H9 (cell line): ENCODE measurements around the gene CDC25C. TPM values are rescaled to one million over a fixed set of nuclear protein-coding genes. Genes with fewer than 3 reads are reported as not detected.

Experiments
- DNase-seq: peaks from one replicate; pipeline ENCODE4 v3.0.0-alpha.2; 2017
- H2AFZ ChIP-seq: one replicate; pipeline ENCODE4 v1.6.1; 2013; ENCODE audit warnings: mild to moderate bottlenecking, low read length, control low read depth, moderate library complexity
- H2AK5ac ChIP-seq: 2 replicates; pipeline ENCODE4 v1.6.1; 2013; ENCODE audit warnings: low read length, control low read depth, mixed read lengths; ENCODE audit not compliant: insufficient read length
- H2BK120ac ChIP-seq: one replicate; pipeline ENCODE4 v1.6.1; 2013; ENCODE audit warnings: low read depth, mild to moderate bottlenecking, low read length, control low read depth, inconsistent platforms; ENCODE audit not compliant: poor library complexity, severe bottlenecking
- H2BK12ac ChIP-seq: 2 replicates; pipeline ENCODE4 v1.6.1; 2013; ENCODE audit warnings: low read length, control low read depth, mixed read lengths, low read depth; ENCODE audit not compliant: insufficient read length
- H2BK15ac ChIP-seq: 2 replicates; pipeline ENCODE4 v1.6.1; 2013; ENCODE audit warnings: low read depth, low read length, control low read depth
- H2BK20ac ChIP-seq: one replicate; pipeline ENCODE4 v1.6.1; 2013; ENCODE audit warnings: low read depth, mild to moderate bottlenecking, low read length, control low read depth, inconsistent platforms; ENCODE audit not compliant: poor library complexity, severe bottlenecking
- H2BK5ac ChIP-seq: 2 replicates; pipeline ENCODE4 v1.6.1; 2013; ENCODE audit warnings: low read length, control low read depth, mixed read lengths; ENCODE audit not compliant: insufficient read length
- H3K14ac ChIP-seq: 2 replicates; pipeline ENCODE4 v1.6.1; 2013; ENCODE audit warnings: low read length, control low read depth; ENCODE audit not compliant: insufficient read depth
- H3K18ac ChIP-seq: 2 replicates; pipeline ENCODE4 v1.6.1; 2013; ENCODE audit warnings: low read depth, mild to moderate bottlenecking, mixed read lengths, low read length, control low read depth; ENCODE audit not compliant: insufficient read length
- H3K23ac ChIP-seq: 2 replicates; pipeline ENCODE4 v1.6.1; 2013; ENCODE audit warnings: low read length, control low read depth, mixed read lengths, low read depth; ENCODE audit not compliant: insufficient read length
- H3K23me2 ChIP-seq: 2 replicates; pipeline ENCODE4 v1.6.1; 2013; ENCODE audit warnings: low read depth, mild to moderate bottlenecking, mixed read lengths, low read length, control low read depth; ENCODE audit not compliant: insufficient read length, poor library complexity, severe bottlenecking
- H3K27ac ChIP-seq: 2 replicates; pipeline ENCODE4 v1.5.1; 2013; ENCODE audit warnings: low read length, control low read depth, mixed read lengths, low read depth; ENCODE audit not compliant: insufficient read length
- H3K27me3 ChIP-seq: 2 replicates; pipeline ENCODE4 v1.6.1; 2013; ENCODE audit warnings: low read length, control low read depth, inconsistent platforms; ENCODE audit not compliant: insufficient read depth
- H3K4ac ChIP-seq: 2 replicates; pipeline ENCODE4 v1.6.1; 2013; ENCODE audit warnings: low read depth, mild to moderate bottlenecking, control low read depth, inconsistent platforms, low read length, moderate library complexity
- H3K4me1 ChIP-seq: 2 replicates; pipeline ENCODE4 v1.6.1; 2013; ENCODE audit warnings: low read length, control low read depth, inconsistent platforms; ENCODE audit not compliant: insufficient read depth
- H3K4me2 ChIP-seq: 2 replicates; pipeline ENCODE4 v1.6.1; 2013; ENCODE audit warnings: low read length, control low read depth, mixed read lengths; ENCODE audit not compliant: insufficient read length, insufficient read depth
- H3K56ac ChIP-seq: 2 replicates; pipeline ENCODE4 v1.6.1; 2013; ENCODE audit warnings: low read depth, mild to moderate bottlenecking, mixed read lengths, low read length, control low read depth; ENCODE audit not compliant: insufficient read length
- H3K79me1 ChIP-seq: 2 replicates; pipeline ENCODE4 v1.6.1; 2013; ENCODE audit warnings: low read depth, mild to moderate bottlenecking, moderate library complexity, low read length, control low read depth, inconsistent platforms; ENCODE audit not compliant: insufficient read depth, poor library complexity, severe bottlenecking
- H3K79me2 ChIP-seq: 2 replicates; pipeline ENCODE4 v1.6.1; 2013; ENCODE audit warnings: low read length, control low read depth, inconsistent platforms; ENCODE audit not compliant: insufficient read depth
- H3K9ac ChIP-seq: 2 replicates; pipeline ENCODE4 v1.6.1; 2013; ENCODE audit warnings: low read length, control low read depth, mixed read lengths; ENCODE audit not compliant: insufficient read length; ENCODE audit errors: extremely low read depth
- H3K9me3 ChIP-seq: one replicate; pipeline ENCODE4 v1.6.1; 2013; ENCODE audit warnings: low read depth, low read length, inconsistent platforms; ENCODE audit not compliant: control insufficient read depth
- H3T11ph ChIP-seq: one replicate; pipeline ENCODE4 v1.6.1; 2013; ENCODE audit warnings: mild to moderate bottlenecking, low read length, control low read depth, inconsistent platforms
- H4K20me1 ChIP-seq: one replicate; pipeline ENCODE4 v1.6.1; 2013; ENCODE audit not compliant: control insufficient read depth, insufficient read length, insufficient read depth
- H4K5ac ChIP-seq: 2 replicates; pipeline ENCODE4 v1.6.1; 2013; ENCODE audit warnings: low read depth, mild to moderate bottlenecking, mixed read lengths, low read length, control low read depth; ENCODE audit not compliant: insufficient read length
- H4K8ac ChIP-seq: replicated peaks from 2 replicates; pipeline ENCODE4 v1.6.1; 2013; ENCODE audit warnings: low read length, control low read depth, mixed read lengths, low read depth; ENCODE audit not compliant: insufficient read length
- H4K91ac ChIP-seq: 2 replicates; pipeline ENCODE4 v1.6.1; 2013; ENCODE audit warnings: low read depth, mild to moderate bottlenecking, moderate library complexity, mixed read lengths, low read length, control low read depth; ENCODE audit not compliant: insufficient read length
- H3K27ac Mint-ChIP-seq, 3 experiments: 2 replicates in 2 of 3; 3 replicates in 1 of 3; pipeline ENCODE4 v1.8.0; 2020 to 2021; ENCODE audit warnings: mixed read lengths in 3 of 3, mild to moderate bottlenecking in 1 of 3, moderate library complexity in 1 of 3
- H3K27me3 Mint-ChIP-seq: 2 replicates; pipeline ENCODE4 v1.8.0; 2021; ENCODE audit warnings: low read depth, mild to moderate bottlenecking, moderate library complexity, mixed read lengths
- H3K36me3 Mint-ChIP-seq, 3 experiments: 2 replicates in 2 of 3; 3 replicates in 1 of 3; pipeline ENCODE4 v1.8.0; 2020 to 2021; ENCODE audit warnings: low read depth in 3 of 3, mixed read lengths in 3 of 3; ENCODE audit not compliant: insufficient read depth in 1 of 3
- H3K4me1 Mint-ChIP-seq, 2 experiments: 2 replicates each; pipeline ENCODE4 v1.8.0; 2020; ENCODE audit warnings: mixed read lengths in 2 of 2
- H3K4me3 Mint-ChIP-seq, 2 experiments: 2 replicates in 1 of 2; 3 replicates in 1 of 2; pipeline ENCODE4 v1.8.0; 2020 to 2021; ENCODE audit warnings: mild to moderate bottlenecking in 2 of 2, mixed read lengths in 2 of 2, moderate library complexity in 1 of 2
- H3K9me3 Mint-ChIP-seq, 2 experiments: 2 replicates in 1 of 2; 3 replicates in 1 of 2; pipeline ENCODE4 v1.8.0; 2020; ENCODE audit warnings: mild to moderate bottlenecking in 2 of 2, mixed read lengths in 2 of 2, moderate library complexity in 1 of 2
- WGBS: extraction: QIAGEN DNeasy Blood & Tissue Kit; methylation state at CpG from one replicate; pipeline ENCODE4 v1.1.7; 2013; ENCODE audit warnings: missing lambda C conversion rate, low lambda C conversion rate, mixed read lengths; ENCODE audit not compliant: insufficient read length; ENCODE audit errors: extremely low coverage; 5-methylcytosine and 5-hydroxymethylcytosine counted together
- total RNA-seq: library from RNA; stranded (reverse); gene quantifications from 2 replicates; pipeline ENCODE4 v1.2.1, GENCODE V29; 2021
- TF ChIP-seq, protein P1 (sequence below): fragments of 200-600 bp; sonication (generic); conservative IDR thresholded peaks from 3 replicates; pipeline ENCODE4 v1.8.0; 2021; ENCODE audit warnings: antibody characterized with exemption, mild to moderate bottlenecking

Gene CDC25C
- total RNA-seq, 1 experiment from 2014 or later = 22.8 TPM

DNA sequence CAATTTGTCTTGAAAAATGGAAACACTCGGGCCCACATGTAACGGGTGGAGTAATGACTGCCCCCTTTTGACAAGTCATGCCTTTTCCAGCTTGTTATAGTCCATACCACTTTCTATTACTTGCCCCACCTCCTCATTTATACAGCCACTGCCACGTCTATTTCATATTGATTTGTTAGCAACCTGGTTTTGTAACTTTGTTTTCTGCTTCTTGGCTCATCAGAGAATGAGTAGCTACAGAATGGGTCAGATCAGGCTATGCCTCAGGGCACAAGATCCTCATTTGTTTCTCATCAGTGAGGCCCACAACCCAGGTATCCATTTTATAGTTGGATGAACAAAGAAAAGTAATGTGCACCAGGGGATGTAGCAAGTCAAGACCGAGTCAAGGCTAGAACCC, 58.9 kb downstream of the CDC25C start:
- no peak overlapping the region for H3K4ac ChIP-seq
- H3K4me1 ChIP-seq = no peaks in the 10 kb centered on the region
- no peak overlapping the region for H4K5ac ChIP-seq
- H2BK5ac ChIP-seq = no peak overlapping the region
- no peak overlapping the region; a peak in 1 of 5 replicates for H3K4me3 Mint-ChIP-seq
- H3K9me3 ChIP-seq = no peaks in the 10 kb centered on the region
- TF ChIP-seq, protein P1, sequence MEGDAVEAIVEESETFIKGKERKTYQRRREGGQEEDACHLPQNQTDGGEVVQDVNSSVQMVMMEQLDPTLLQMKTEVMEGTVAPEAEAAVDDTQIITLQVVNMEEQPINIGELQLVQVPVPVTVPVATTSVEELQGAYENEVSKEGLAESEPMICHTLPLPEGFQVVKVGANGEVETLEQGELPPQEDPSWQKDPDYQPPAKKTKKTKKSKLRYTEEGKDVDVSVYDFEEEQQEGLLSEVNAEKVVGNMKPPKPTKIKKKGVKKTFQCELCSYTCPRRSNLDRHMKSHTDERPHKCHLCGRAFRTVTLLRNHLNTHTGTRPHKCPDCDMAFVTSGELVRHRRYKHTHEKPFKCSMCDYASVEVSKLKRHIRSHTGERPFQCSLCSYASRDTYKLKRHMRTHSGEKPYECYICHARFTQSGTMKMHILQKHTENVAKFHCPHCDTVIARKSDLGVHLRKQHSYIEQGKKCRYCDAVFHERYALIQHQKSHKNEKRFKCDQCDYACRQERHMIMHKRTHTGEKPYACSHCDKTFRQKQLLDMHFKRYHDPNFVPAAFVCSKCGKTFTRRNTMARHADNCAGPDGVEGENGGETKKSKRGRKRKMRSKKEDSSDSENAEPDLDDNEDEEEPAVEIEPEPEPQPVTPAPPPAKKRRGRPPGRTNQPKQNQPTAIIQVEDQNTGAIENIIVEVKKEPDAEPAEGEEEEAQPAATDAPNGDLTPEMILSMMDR = no peak; the same call in 2 of the 3 replicates
- no peak overlapping the region for H2BK20ac ChIP-seq
- H3K27ac ChIP-seq = no peak overlapping the region
- no peak overlapping the region for H3K9ac ChIP-seq
- H3K4me2 ChIP-seq = no peak overlapping the region
- no peak overlapping the region for H2BK12ac ChIP-seq
- H3K79me1 ChIP-seq = no peaks in the 10 kb centered on the region
- no peak overlapping the region for H3K27ac Mint-ChIP-seq
- no peak overlapping the region for H2AFZ ChIP-seq
- H4K20me1 ChIP-seq = no peaks in the 10 kb centered on the region
- no peak overlapping the region for H4K8ac ChIP-seq
- H3K4me1 Mint-ChIP-seq = peaks cover 16% of the 10 kb centered on the region in 2 experiments
- WGBS = no CpG with 5 or more reads among the region's 4 CpGs
- no peak overlapping the region for H3K14ac ChIP-seq
- H2AK5ac ChIP-seq = no peak overlapping the region
- no peak overlapping the region for H4K91ac ChIP-seq
- H3K56ac ChIP-seq = no peak overlapping the region
- no peak overlapping the region for H2BK120ac ChIP-seq
- no peak for DNase-seq
- no peaks in the 10 kb centered on the region for H3K36me3 Mint-ChIP-seq
- H3K27me3 Mint-ChIP-seq = peaks cover 41% of the 10 kb centered on the region
- H3K18ac ChIP-seq = no peak overlapping the region
- H2BK15ac ChIP-seq = no peak overlapping the region
- H3K23me2 ChIP-seq = peaks cover 4% of the 10 kb centered on the region
- no peak overlapping the region for H3T11ph ChIP-seq
- H3K79me2 ChIP-seq = no peaks in the 10 kb centered on the region
- no peak overlapping the region for H3K23ac ChIP-seq
- H3K27me3 ChIP-seq = peaks cover 6% of the 10 kb centered on the region; the same call in 1 of the 2 replicates
- no peaks in the 10 kb centered on the region for H3K9me3 Mint-ChIP-seq
